ENCODE measurements around the gene TRMT2A.

The TRMT2A gene

GRCh38 chr22:20118300-20119020 is 1.4 kb upstream of the TRMT2A start:
- peak overlapping the region; percentile 92 for H3K27ac ChIP-seq
- TF ChIP-seq CTCF (conservative IDR thresholded peaks at IDR 0.05) = no peak

GRCh38 chr22:20117633-20118299 is 740 bp upstream of the TRMT2A start:
- peak overlapping the region; percentile 92 for H3K27ac ChIP-seq
- TF ChIP-seq CTCF (conservative IDR thresholded peaks at IDR 0.05) = no peak

- TF ChIP-seq CTCF (conservative IDR thresholded peaks at IDR 0.05) = no peak
- peak overlapping the region; percentile 92 for H3K27ac ChIP-seq
These were observed 563 bp downstream of the TRMT2A start for GRCh38 chr22:20116376-20116950.

- no peak for TF ChIP-seq CTCF (conservative IDR thresholded peaks at IDR 0.05)
- peak within 1 kb of the TSS; percentile 92 for H3K27ac ChIP-seq
These were observed 1.2 kb downstream of the TRMT2A start, which contains the start of gene RANBP1 for GRCh38 chr22:20115691-20116375. RANBP1 (plus strand) TSS chr22:20116104; CDS start chr22:20116185, 81 bp downstream.

- TF ChIP-seq CTCF (conservative IDR thresholded peaks at IDR 0.05) = no peak
- peak overlapping the region; percentile 92; the same call in 1 of the 2 replicates for H3K27ac ChIP-seq
These were observed 2.2 kb downstream of the TRMT2A start for GRCh38 chr22:20114506-20115475.

- H3K27ac ChIP-seq = peak overlapping the region; percentile 38; the same call in 1 of the 2 replicates
- no peak for TF ChIP-seq CTCF (conservative IDR thresholded peaks at IDR 0.05)
These were observed 3.3 kb downstream of the TRMT2A start for GRCh38 chr22:20113551-20114310.
